H1 (cell line): ENCODE data around the gene ACOT7. TPM values are rescaled to one million over a fixed set of nuclear protein-coding genes. Genes with fewer than 3 reads are reported as not detected.

Experiments used
- GABPA ChIP-seq: IDR thresholded peaks from 2 replicates; pipeline ENCODE4 v1.6.1; 2011; ENCODE audit warnings: mild to moderate bottlenecking, low read length, moderate library complexity, borderline replicate concordance; ENCODE audit not compliant: insufficient read depth
- JUN ChIP-seq: IDR thresholded peaks from 2 replicates; pipeline ENCODE4 v1.6.1; 2011; ENCODE audit warnings: low read depth, mild to moderate bottlenecking, improper control_type of control experiment, low read length
- polyA plus RNA-seq, 7 experiments: library from polyadenylated mRNA; depleted of rRNA in 3 of 7; stranded (reverse) in 5 of 7; unstranded in 2 of 7; fragments of >200 nt in 5 of 7; fragments of 200-250 nt in 2 of 7; gene quantifications; 1 replicate in 5 of 7; 2 replicates in 1 of 7; 4 replicates in 1 of 7; pipeline versions ENCODE4 v1.2.1 to v1.2.3, GENCODE V29; 2011 to 2013; ENCODE audit warnings: missing spikeins in 2 of 7, mixed read lengths in 2 of 7
- total RNA-seq: library from RNA; stranded (reverse); fragmentation: NEBNext Ultra II Directional; extraction: Animal tissue kit (Norgen Biotek cat#: 25700); gene quantifications from 2 replicates; pipeline ENCODE4 v1.2.1, GENCODE V29; 2021

Gene ACOT7
- total and polyA plus RNA-seq, 2 of the 8 experiments (the other 6 are each of a cell fraction or from before 2014, with no cell fraction given), result 151 to 214 TPM

DNA sequence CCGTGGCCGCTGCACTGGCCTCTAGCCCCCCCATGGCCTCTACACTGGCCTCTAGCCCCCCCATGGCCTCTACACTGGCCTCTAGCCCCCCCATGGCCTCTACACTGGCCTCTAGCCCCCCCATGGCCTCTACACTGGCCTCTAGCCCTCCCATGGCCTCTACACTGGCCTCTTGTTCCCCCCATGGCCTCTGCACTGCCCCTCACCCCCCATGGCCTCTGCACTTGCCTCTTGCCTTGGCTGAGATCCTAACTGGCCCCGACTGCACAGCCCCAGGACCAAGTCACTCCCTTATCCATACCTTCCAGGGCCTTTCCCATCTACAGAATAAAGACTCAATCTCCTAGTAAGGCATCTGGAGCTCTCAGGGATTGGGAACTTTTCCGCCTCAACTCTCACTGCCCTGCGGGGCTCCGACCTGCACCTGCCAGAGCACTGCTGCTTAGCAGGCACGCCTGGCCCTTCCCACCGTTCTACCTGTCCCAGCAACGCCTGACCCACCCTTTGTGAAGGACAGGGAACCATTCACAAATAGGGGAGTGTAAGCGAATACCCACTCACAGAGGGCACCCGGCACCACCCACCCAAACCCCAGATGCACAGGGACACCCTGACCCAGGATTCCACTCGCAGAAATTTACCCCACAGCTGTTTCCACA, 38.8 kb downstream of the ACOT7 start (continued):
- no peak for TF ChIP-seq JUN
- TF ChIP-seq GABPA, result no peak
